GM20000 (cell line): Measurements from ENCODE around the gene KRTAP5-1.

Source experiments
- DNase-seq: peaks from one replicate; pipeline ENCODE4 v3.0.0; 2012; ENCODE audit warnings: low spot score
- CTCF ChIP-seq: IDR thresholded peaks from 2 replicates; pipeline ENCODE4 v1.5.1; 2012; ENCODE audit warnings: mild to moderate bottlenecking, control low read depth; ENCODE audit errors: extremely low read depth, missing control alignments

The KRTAP5-1 gene

GRCh38 chr11:1563149-1563638, 21.9 kb downstream of the KRTAP5-1 start:
- DNase-seq: no peak
- TF ChIP-seq CTCF: no peak

- no peak for DNase-seq
- TF ChIP-seq CTCF: no peak
These were observed 22.5 kb downstream of the KRTAP5-1 start for GRCh38 chr11:1562469-1563148.

GRCh38 chr11:1561955-1562354, 23.1 kb downstream of the KRTAP5-1 start:
- no peak for TF ChIP-seq CTCF
- no peak for DNase-seq

GRCh38 chr11:1561266-1561665, 23.8 kb downstream of the KRTAP5-1 start:
- no peak for DNase-seq
- no peak for TF ChIP-seq CTCF

- no peak for TF ChIP-seq CTCF
- DNase-seq: no peak
These were observed 24.3 kb downstream of the KRTAP5-1 start for GRCh38 chr11:1560649-1561251.

GRCh38 chr11:1560002-1560648, 25.0 kb downstream of the KRTAP5-1 start:
- DNase-seq: no peak
- no peak for TF ChIP-seq CTCF
